Fibroblast of skin of right biceps (primary cell): ENCODE data around the gene GRHL1.

ENCODE experiments used
- DNase-seq: peaks from one replicate; pipeline ENCODE4 v3.0.0-alpha.2; 2013

The GRHL1 gene

GRCh38 chr2:10045561-10046355 lies 94.3 kb downstream of the GRHL1 start:
- DNase-seq: no peak

GRCh38 chr2:10046931-10047330 lies 95.4 kb downstream of the GRHL1 start:
- no peak for DNase-seq

- no peak for DNase-seq
These were observed 96.4 kb downstream of the GRHL1 start for GRCh38 chr2:10047616-10048500.

GRCh38 chr2:10048501-10049171 lies 97.1 kb downstream of the GRHL1 start:
- peak; percentile 51 for DNase-seq
